Measurements from ENCODE around the gene NQO2. TPM values are rescaled to one million over a fixed set of nuclear protein-coding genes. Genes with fewer than 3 reads are reported as not detected.
A peak's percentile ranks its signal among the peaks of the same experiment; 100 is the strongest.

NQO2 gene
- total and polyA plus RNA-seq, 2 of the 13 experiments (the other 11 are each of a cell fraction or from before 2014, with no cell fraction given), result 32.2 to 56.5 TPM

- no peak for TF ChIP-seq PRDM15 (CRISPR knock-in tag; IDR thresholded peaks at IDR 0.05)
- peak; percentile 72 for TF ChIP-seq ZFY (CRISPR knock-in tag; IDR thresholded peaks at IDR 0.05)
- TF ChIP-seq RFXAP (CRISPR knock-in tag; IDR thresholded peaks at IDR 0.05; ENCODE audit: borderline replicate concordance), result no peak
- no peak for TF ChIP-seq HNF4G (IDR thresholded peaks at IDR 0.05; ENCODE audit: borderline replicate concordance, low read depth, low read length)
- TF ChIP-seq HNF4G (CRISPR knock-in tag; IDR thresholded peaks at IDR 0.05; ENCODE audit: borderline replicate concordance, low read depth), result peak; percentile 18; the same call in 1 of the 2 replicates
- peak; percentile 66; the same call in 1 of the 2 replicates for TF ChIP-seq HBP1 (CRISPR knock-in tag; IDR thresholded peaks at IDR 0.05; ENCODE audit: low read depth)
- TF ChIP-seq ZNF350 (CRISPR knock-in tag; IDR thresholded peaks at IDR 0.05; ENCODE audit: borderline replicate concordance, low read depth), result peak; percentile 86
- 0 out of 2 replicates have a peak, but pooled peaks have one; percentile 46 for TF ChIP-seq TFE3 (CRISPR knock-in tag; IDR thresholded peaks at IDR 0.05)
- TF ChIP-seq BRD4 (CRISPR knock-in tag; IDR thresholded peaks at IDR 0.05), result 0 out of 2 replicates have a peak, but pooled peaks have one; percentile 22
- no peak for TF ChIP-seq ZNF382 (CRISPR knock-in tag; IDR thresholded peaks at IDR 0.05; ENCODE audit: borderline replicate concordance)
- TF ChIP-seq ELK4 (CRISPR knock-in tag; IDR thresholded peaks at IDR 0.05; ENCODE audit: borderline replicate concordance), result no peak
- peak; percentile 64; the same call in 1 of the 2 replicates for TF ChIP-seq ZNF639 (CRISPR knock-in tag; conservative IDR thresholded peaks at IDR 0.05)
- peak; percentile 61; the same call in 1 of the 2 replicates for TF ChIP-seq HMGXB3 (CRISPR knock-in tag; IDR thresholded peaks at IDR 0.05; ENCODE audit: borderline replicate concordance)
These were observed 28.1 kb upstream of the NQO2 start, which contains the start of gene SERPINB6 (continued) for GRCh38 chr6:2971420-2972218.
